Measurements from ENCODE around the gene EIF4G3.
A peak's percentile ranks its signal among the peaks of the same experiment; 100 is the strongest.
"Not testable (repeated sequence)": the region's sequence is repeated elsewhere in the genome, so short reads cannot be mapped to it uniquely, and the experiment has no call there.

Gene EIF4G3, protein sequence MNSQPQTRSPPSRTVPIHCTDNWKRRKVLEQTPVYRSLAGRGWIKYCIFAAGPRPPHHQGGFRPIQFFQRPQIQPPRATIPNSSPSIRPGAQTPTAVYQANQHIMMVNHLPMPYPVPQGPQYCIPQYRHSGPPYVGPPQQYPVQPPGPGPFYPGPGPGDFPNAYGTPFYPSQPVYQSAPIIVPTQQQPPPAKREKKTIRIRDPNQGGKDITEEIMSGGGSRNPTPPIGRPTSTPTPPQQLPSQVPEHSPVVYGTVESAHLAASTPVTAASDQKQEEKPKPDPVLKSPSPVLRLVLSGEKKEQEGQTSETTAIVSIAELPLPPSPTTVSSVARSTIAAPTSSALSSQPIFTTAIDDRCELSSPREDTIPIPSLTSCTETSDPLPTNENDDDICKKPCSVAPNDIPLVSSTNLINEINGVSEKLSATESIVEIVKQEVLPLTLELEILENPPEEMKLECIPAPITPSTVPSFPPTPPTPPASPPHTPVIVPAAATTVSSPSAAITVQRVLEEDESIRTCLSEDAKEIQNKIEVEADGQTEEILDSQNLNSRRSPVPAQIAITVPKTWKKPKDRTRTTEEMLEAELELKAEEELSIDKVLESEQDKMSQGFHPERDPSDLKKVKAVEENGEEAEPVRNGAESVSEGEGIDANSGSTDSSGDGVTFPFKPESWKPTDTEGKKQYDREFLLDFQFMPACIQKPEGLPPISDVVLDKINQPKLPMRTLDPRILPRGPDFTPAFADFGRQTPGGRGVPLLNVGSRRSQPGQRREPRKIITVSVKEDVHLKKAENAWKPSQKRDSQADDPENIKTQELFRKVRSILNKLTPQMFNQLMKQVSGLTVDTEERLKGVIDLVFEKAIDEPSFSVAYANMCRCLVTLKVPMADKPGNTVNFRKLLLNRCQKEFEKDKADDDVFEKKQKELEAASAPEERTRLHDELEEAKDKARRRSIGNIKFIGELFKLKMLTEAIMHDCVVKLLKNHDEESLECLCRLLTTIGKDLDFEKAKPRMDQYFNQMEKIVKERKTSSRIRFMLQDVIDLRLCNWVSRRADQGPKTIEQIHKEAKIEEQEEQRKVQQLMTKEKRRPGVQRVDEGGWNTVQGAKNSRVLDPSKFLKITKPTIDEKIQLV (N-terminal part only)

GRCh38 chr1:21176586-21177555, at the start of gene EIF4G3:
Gene EIF4G3, minus strand, starts transcription at chr1:21176897. Its CDS starts 174,155 bp downstream, at chr1:21002742.
- peak; percentile 92 for DNase-seq (ENCODE audit: low read depth)

- no peak for DNase-seq (ENCODE audit: low read depth)
These were observed 48.4 kb upstream of the EIF4G3 start for GRCh38 chr1:21225065-21225464.

DNA sequence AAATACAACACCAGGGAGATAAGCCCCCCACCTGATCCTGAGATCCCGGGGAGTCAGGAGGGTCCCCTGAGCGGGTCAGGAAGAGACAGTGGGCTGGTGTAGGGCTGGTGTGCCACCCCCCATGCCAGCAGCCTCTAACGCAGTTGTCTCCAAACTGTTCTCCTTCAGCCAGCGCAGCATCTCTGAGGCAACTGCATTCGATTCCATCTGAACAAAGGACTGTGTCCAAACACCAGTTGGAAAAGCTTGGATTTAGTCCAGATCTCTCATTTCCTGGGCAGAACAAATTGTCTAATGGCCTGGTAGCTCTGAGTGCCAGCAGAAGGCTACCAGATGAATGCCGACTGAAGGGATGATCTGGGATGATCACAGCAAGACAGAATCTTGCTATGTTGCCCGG, 44.1 kb upstream of the EIF4G3 start:
- DNase-seq (ENCODE audit: low read depth) = no peak

- no peak for DNase-seq (ENCODE audit: low read depth)
These were observed 43.0 kb upstream of the EIF4G3 start for GRCh38 chr1:21219674-21220073.

GRCh38 chr1:21217812-21218596, 41.3 kb upstream of the EIF4G3 start:
- DNase-seq (ENCODE audit: low read depth) = no peak

GRCh38 chr1:21216835-21217811, 40.4 kb upstream of the EIF4G3 start:
- DNase-seq (ENCODE audit: low read depth) = no peak

DNA sequence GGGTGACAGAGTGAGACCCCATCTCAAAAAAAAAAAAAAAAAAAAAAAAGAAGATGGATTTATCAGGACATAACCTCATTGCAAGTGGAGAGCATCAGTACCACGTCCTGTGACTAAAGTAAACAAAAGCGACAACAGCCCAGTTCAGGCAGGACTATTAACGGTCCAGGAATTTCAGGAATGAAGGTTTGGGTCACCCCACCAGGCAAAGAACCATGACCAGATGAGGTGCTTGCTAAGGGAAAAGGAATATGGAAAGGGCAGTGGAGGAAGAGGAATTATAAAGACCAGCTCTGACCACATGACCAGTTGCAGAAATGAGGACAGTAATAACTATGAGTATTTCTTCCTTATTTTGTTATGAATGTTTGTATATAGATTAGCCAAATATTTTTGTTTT, 35.4 kb upstream of the EIF4G3 start:
- DNase-seq (ENCODE audit: low read depth) = no peak

- DNase-seq (ENCODE audit: low read depth) = not testable (repeated sequence)
These were observed 31.5 kb upstream of the EIF4G3 start for GRCh38 chr1:21208137-21208700.

- no peak for DNase-seq (ENCODE audit: low read depth)
These were observed 29.4 kb upstream of the EIF4G3 start for GRCh38 chr1:21206117-21206516.

- DNase-seq (ENCODE audit: low read depth) = no peak
These were observed 28.7 kb upstream of the EIF4G3 start for GRCh38 chr1:21205416-21205815.

DNA sequence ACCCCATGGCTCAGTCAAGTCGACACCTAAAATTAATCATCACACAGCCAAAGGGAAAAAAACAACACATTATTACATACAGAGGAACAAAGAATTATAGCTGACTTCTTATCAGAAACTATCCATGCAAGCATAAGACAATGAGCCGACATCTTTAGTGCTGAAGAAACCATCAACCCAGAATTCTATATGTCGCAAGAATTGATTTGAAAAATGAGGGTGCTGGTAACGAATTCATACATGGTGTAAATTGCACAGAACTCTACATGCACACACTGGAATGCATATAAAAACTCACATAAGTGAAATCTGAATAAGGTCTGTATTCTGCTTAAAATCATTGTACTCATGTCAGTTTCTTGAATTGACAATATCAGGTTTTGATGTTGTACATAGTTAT, 25.0 kb upstream of the EIF4G3 start:
- DNase-seq (ENCODE audit: low read depth) = no peak

- DNase-seq (ENCODE audit: low read depth) = not testable (repeated sequence)
These were observed 24.5 kb upstream of the EIF4G3 start for GRCh38 chr1:21201238-21201637.

GRCh38 chr1:21200767-21201166, 24.1 kb upstream of the EIF4G3 start:
- DNase-seq (ENCODE audit: low read depth) = no peak

- no peak for DNase-seq (ENCODE audit: low read depth)
These were observed 22.2 kb upstream of the EIF4G3 start for GRCh38 chr1:21198929-21199328.

GRCh38 chr1:21192871-21193270, 16.2 kb upstream of the EIF4G3 start:
- DNase-seq (ENCODE audit: low read depth) = no peak

DNA sequence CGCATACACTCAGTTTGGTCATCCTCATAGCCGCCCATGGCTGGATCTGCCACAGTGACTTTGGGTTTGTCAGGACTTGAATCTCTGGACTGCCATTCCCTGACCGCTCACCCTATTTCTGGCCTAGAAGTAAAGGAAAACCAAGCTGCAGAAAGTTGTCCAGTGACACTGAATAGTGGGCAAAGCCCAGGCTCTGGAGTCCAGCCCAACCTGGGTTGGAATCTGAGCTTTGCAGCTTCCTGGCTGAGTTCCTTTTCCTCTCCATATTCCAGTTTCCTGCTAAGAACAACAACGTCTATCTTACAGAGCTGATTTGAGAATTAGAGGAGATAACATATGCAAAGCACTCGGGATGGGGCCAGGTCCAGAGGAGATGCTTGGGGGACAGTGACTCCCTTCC, 15.6 kb upstream of the EIF4G3 start:
- DNase-seq (ENCODE audit: low read depth) = no peak

DNA sequence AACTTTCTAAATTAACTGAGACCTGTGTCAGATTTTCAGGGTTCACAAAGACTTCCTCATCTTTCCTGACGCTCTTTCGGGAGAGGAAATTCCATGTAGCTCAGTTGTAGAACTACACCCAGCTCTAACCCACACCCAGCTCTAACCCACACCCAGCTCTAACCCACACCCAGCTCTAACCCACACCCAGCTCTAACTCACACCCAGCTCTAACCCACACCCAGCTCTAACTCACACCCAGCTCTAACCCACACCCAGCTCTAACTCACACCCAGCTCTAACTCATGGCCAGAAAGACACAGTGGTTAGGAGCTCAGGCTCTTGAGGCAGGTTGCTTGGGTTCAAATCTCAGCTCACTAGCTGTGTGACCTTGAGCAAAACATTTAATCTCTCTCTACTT, 14.1 kb upstream of the EIF4G3 start:
- not testable (repeated sequence) for DNase-seq (ENCODE audit: low read depth)

DNA sequence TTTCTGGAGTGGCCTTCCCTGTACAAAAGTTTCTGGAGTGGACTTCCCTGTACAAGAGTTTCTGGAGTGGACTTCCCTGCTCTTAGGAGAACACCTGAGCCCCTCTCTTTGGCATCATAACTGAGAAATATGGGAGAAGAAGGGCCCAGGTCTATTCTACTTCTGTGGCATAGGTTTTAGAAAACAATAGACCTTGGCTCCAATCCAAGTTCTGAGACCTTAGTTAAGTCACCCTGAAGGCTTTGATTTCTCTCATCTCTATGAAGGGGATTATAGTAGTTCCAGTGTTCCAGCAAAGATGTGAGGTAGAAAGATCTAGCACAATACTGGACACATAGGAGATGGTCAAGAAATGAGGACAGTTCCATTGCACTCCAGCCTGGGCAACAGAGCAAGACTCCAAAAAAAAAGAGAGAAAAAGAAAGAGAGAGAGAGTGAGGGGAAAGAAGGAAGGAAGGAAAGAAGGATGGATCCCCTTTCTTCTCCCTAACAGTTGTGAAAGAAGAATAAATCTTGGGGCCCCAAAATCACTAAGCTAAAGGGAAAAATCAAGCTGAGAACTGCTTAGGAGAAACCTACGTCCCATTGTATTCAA, 13.3 kb upstream of the EIF4G3 start:
- DNase-seq (ENCODE audit: low read depth) = no peak

GRCh38 chr1:21189421-21189820, 12.7 kb upstream of the EIF4G3 start:
- no peak for DNase-seq (ENCODE audit: low read depth)
